MM.1S (cell line): ENCODE data around the gene RPL10.

Source experiments
- DNase-seq: peaks from one replicate; pipeline ENCODE4 v3.0.0-alpha.2; 2015
- H2AFZ ChIP-seq: fragments of 300-600 bp; sonication (generic); 2 replicates; pipeline ENCODE4 v1.6.0; 2016; ENCODE audit warnings: antibody characterized with exemption, low read length
- H3F3A ChIP-seq: fragments of 300-600 bp; sonication (generic); 2 replicates; pipeline ENCODE4 v1.6.1; 2016; ENCODE audit warnings: mild to moderate bottlenecking, antibody characterized with exemption, low read length, moderate library complexity, mixed read lengths; ENCODE audit not compliant: insufficient read depth
- H3K27ac ChIP-seq: fragments of 300-600 bp; sonication (generic); 2 replicates; pipeline ENCODE4 v1.5.1; 2016; ENCODE audit warnings: mild to moderate bottlenecking, low read length
- H3K27me3 ChIP-seq: fragments of 300-600 bp; sonication (generic); replicated peaks from 2 replicates; pipeline ENCODE4 v1.6.0; 2016; ENCODE audit warnings: low read length; ENCODE audit not compliant: insufficient read depth
- H3K36me3 ChIP-seq: fragments of 300-600 bp; sonication (generic); replicated peaks from 2 replicates; pipeline ENCODE4 v1.6.1; 2016; ENCODE audit warnings: mild to moderate bottlenecking, low read length, mixed read lengths; ENCODE audit not compliant: insufficient read depth
- H3K4me1 ChIP-seq: fragments of 300-600 bp; sonication (generic); 2 replicates; pipeline ENCODE4 v1.6.1; 2016; ENCODE audit warnings: low read length, mixed read lengths
- H3K4me2 ChIP-seq: fragments of 300-600 bp; sonication (generic); 2 replicates; pipeline ENCODE4 v1.6.0; 2016; ENCODE audit warnings: low read depth, low read length
- H3K4me3 ChIP-seq: fragments of 300-600 bp; sonication (generic); 2 replicates; pipeline ENCODE4 v1.5.1; 2016; ENCODE audit warnings: low read length, mixed read lengths
- H3K79me2 ChIP-seq: fragments of 300-600 bp; sonication (generic); 2 replicates; pipeline ENCODE4 v1.6.1; 2016; ENCODE audit warnings: mixed run types, low read length, mixed read lengths
- H3K9ac ChIP-seq: fragments of 300-600 bp; sonication (generic); 2 replicates; pipeline ENCODE4 v1.6.1; 2016; ENCODE audit warnings: low read length, mixed read lengths
- H3K9me2 ChIP-seq: fragments of 300-600 bp; sonication (generic); replicated peaks from 2 replicates; pipeline ENCODE4 v1.6.1; 2016; ENCODE audit warnings: mild to moderate bottlenecking, low read length, mixed read lengths; ENCODE audit not compliant: insufficient read depth
- H3K9me3 ChIP-seq: fragments of 300-600 bp; sonication (generic); replicated peaks from 2 replicates; pipeline ENCODE4 v1.6.1; 2016; ENCODE audit warnings: mild to moderate bottlenecking, low read length, mixed read lengths; ENCODE audit not compliant: insufficient read depth
- H4K20me1 ChIP-seq: fragments of 300-600 bp; sonication (generic); 2 replicates; pipeline ENCODE4 v1.6.1; 2016; ENCODE audit warnings: mild to moderate bottlenecking, low read length, moderate library complexity, mixed read lengths; ENCODE audit not compliant: insufficient read depth
- CTCF ChIP-seq: fragments of 300-600 bp; sonication (generic); IDR thresholded peaks from 2 replicates; pipeline ENCODE4 v1.5.1; 2016; ENCODE audit warnings: antibody characterized with exemption, low read length, mixed read lengths
- EZH2 ChIP-seq: fragments of 300-600 bp; sonication (generic); optimal IDR thresholded peaks from 2 replicates; pipeline ENCODE3; 2017; ENCODE audit warnings: low read depth, mild to moderate bottlenecking, antibody characterized with exemption, low read length, mixed read lengths
- EZH2phosphoT487 ChIP-seq: fragments of 300-600 bp; sonication (generic); IDR thresholded peaks from 2 replicates; pipeline ENCODE4 v1.6.1; 2018; ENCODE audit warnings: antibody characterized with exemption, low read length

Gene RPL10

DNA sequence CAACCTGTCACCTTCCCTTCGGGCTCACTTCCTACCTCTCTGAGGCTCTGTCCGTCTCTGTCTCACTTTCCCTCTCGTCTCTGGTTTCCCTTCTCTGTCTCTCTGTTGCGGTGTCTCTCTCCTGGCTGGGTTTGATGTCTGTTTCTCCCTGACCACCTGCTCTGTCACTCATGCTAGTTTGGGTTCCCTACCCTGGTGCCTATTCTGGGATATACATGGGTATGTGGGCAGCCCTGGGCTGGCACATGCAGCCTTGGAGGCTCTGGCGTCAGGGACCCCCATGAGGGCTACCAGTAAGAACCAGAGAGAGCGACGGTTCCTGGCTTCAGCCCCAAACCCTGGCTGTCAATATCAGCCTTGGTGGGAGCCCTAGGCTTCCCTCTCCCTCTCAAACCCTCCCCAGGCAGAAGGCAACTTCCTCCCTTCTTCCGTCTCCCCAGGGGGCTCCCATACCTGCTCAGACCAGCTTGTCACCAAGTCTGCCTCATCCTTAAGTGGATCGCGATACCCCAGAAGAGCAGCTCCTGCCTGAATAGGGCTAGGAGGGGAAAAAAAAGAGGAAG, 10.6 kb downstream of the RPL10 start:
- peak overlapping the region; percentile 26; the same call in 1 of the 2 replicates for H3K27ac ChIP-seq
- H3K9ac ChIP-seq = peak overlapping the region; percentile 38
- TF ChIP-seq CTCF (no peak), EZH2phosphoT487 (no peak), EZH2 (no peak)
- no peaks in the 10 kb centered on the region for H3K9me3 ChIP-seq
- peak overlapping the region; percentile 54 for H3K4me3 ChIP-seq
- DNase-seq = peak; percentile 6
- no peak overlapping the region; the same call in 1 of the 2 replicates for H2AFZ ChIP-seq
- H3K79me2 ChIP-seq = peaks cover 12% of the 10 kb centered on the region; the same call in 1 of the 2 replicates
- H3F3A ChIP-seq = peaks cover 10% of the 10 kb centered on the region; the same call in 1 of the 2 replicates
- no peaks in the 10 kb centered on the region for H3K27me3 ChIP-seq
- H3K4me1 ChIP-seq = peaks cover 6% of the 10 kb centered on the region; the same call in 1 of the 2 replicates
- H3K36me3 ChIP-seq = no peaks in the 10 kb centered on the region
- H3K4me2 ChIP-seq = peak overlapping the region; percentile 86
- H3K9me2 ChIP-seq = no peaks in the 10 kb centered on the region
- no peaks in the 10 kb centered on the region for H4K20me1 ChIP-seq

DNA sequence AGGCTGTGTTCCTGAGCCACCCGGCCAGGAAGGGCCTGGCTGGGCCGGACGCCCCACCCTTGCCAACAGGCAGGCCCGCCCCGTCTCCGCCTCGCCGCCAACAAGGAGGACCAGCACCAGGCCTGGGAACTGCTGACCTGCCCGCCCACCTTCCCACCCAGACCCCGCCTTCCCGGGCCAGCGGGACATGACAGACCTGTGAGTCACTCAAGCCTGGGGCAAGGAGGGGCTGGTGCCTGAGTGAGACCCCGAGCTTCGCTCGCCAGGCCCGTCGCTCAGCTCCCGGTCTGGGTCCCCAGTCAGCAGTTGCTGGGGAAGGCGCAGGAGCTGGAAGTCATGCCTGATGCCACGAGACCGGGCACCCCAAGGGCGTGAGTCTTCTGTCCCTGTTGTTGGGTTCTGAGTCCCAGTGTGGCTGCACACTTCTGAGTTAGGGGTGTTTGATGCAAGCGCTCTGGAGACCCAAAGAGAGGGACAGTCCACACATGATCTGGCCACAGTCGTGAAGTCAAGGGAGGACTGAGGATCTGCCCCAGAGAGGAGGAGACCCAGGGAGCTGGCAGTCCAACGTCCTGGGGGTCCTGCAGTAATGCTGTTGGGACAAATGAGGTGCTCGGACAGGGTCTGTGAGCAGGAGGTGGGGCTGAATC, 11.2 kb downstream of the RPL10 start, which contains the start of gene DNASE1L1:
TSS of gene DNASE1L1 (minus strand) at position 33 of the 650 bp plus-strand sequence. CDS start 3,686 bp downstream, outside the sequence.
- Histone ChIP-seq H3K27ac (peak within 1 kb of the TSS; percentile 26; the same call in 1 of the 2 replicates), H2AFZ (peak within 1 kb of the TSS; percentile 42; the same call in 1 of the 2 replicates), H3K4me3 (peak within 1 kb of the TSS; percentile 54), H3K9ac (peak within 1 kb of the TSS; percentile 38), H3K4me2 (peak within 1 kb of the TSS; percentile 86), H3K27me3 (no peaks in the 10 kb centered on the region), H3K36me3 (no peaks in the 10 kb centered on the region), H4K20me1 (no peaks in the 10 kb centered on the region), H3K9me2 (no peaks in the 10 kb centered on the region), H3K4me1 (peaks cover 6% of the 10 kb centered on the region; the same call in 1 of the 2 replicates), H3F3A (peaks cover 10% of the 10 kb centered on the region; the same call in 1 of the 2 replicates), H3K79me2 (peaks cover 12% of the 10 kb centered on the region; the same call in 1 of the 2 replicates), H3K9me3 (no peaks in the 10 kb centered on the region)
- DNase-seq = peak; percentile 69
- TF ChIP-seq EZH2phosphoT487 = no peak
- no peak for TF ChIP-seq EZH2
- no peak for TF ChIP-seq CTCF

DNA sequence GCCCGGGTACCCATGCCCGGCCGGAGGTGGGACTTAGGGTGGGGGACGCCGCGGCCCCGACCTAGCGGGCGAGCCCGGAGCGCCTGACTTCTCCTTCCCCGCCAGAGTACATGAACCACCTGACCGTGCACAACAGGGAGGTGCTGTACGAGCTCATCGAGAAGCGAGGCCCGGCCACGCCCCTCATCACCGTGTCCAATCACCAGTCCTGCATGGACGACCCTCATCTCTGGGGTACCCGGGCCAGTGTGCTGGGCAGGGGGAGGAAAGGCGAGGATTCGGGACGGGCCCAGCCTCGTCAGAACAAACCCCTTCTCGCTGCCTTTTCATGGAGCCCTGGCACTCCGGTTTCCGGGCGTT, 13.8 kb downstream of the RPL10 start:
- H2AFZ ChIP-seq = peak overlapping the region; percentile 53
- H3K9ac ChIP-seq = peak overlapping the region; percentile 80
- peaks cover 6% of the 10 kb centered on the region; the same call in 1 of the 2 replicates for H3K4me1 ChIP-seq
- DNase-seq = peak; percentile 34
- H3K36me3 ChIP-seq = no peaks in the 10 kb centered on the region
- peak overlapping the region; percentile 76 for H3K4me3 ChIP-seq
- no peaks in the 10 kb centered on the region for H3K9me2 ChIP-seq
- H3K4me2 ChIP-seq = peak overlapping the region; percentile 91; the same call in 1 of the 2 replicates
- no peaks in the 10 kb centered on the region for H3K27me3 ChIP-seq
- no peaks in the 10 kb centered on the region for H4K20me1 ChIP-seq
- no peaks in the 10 kb centered on the region for H3K9me3 ChIP-seq
- peak overlapping the region; percentile 69; the same call in 1 of the 2 replicates for H3K27ac ChIP-seq
- peaks cover 12% of the 10 kb centered on the region; the same call in 1 of the 2 replicates for H3K79me2 ChIP-seq
- TF ChIP-seq CTCF (no peak), EZH2phosphoT487 (no peak), EZH2 (no peak)
- peaks cover 10% of the 10 kb centered on the region; the same call in 1 of the 2 replicates for H3F3A ChIP-seq
